ENCODE data around the gene XPO6. TPM values are rescaled to one million over a fixed set of nuclear protein-coding genes. Genes with fewer than 3 reads are reported as not detected.

Gene XPO6
- total and polyA plus RNA-seq, 2 of the 13 experiments (the other 11 are each of a cell fraction or from before 2014, with no cell fraction given): 109 to 129 TPM

DNA sequence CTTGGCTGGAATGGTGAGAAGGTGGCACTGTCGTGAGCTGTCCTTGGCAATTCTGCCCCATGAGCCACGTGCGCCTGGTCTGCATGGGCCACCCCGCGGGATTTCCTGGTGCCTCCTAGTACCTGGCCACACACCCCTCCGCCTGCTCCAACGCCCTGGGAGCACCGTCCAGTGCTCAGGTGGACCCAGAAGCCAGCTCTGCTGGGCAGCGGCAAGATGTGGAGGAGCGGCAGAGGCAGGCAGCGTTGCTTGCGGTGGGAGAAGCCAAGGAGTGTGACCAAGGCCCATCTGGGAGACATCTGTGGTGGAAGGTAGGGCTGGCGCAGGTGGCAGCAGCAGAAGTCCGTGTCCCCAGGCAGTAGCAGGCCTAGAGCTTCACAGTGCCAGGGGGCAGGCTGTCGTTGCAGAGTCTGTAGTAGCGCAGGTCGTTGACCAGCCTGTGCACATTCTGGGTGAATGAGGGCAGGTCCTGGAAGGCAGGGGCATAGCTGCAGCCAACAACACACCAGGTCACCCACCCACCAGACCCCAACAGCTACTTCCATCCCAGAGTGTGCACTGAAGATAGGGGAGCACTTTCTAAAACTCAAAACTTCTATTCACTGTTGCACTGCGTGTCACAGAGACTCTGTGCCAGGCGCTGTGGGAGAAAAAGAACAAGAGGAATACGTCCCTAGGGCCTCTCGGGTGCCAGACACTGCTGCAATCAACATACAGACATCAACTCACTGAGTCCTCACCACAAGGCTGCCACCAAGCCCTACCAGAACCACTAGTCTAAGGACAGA is 113.4 kb downstream of the XPO6 start:
- ATAC-seq (no peak), DNase-seq (ENCODE audit: low spot score) (no peak), FAIRE-seq (no peak)
- Histone ChIP-seq H3K27ac (ENCODE audit: extremely low read length, insufficient read depth, low read length) (no peak overlapping the region), H3K4me2 (ENCODE audit: low read depth, low read length) (no peak overlapping the region), H3K36me3 (replicated peaks in 1 of 2; ENCODE audit: control insufficient read depth in 1 of 2, insufficient read depth in 2 of 2, low read length in 2 of 2) (peaks cover 41 to 63% of the 10 kb centered on the region in 2 experiments), H3K9me3 (ENCODE audit: low read length) (no peaks in the 10 kb centered on the region), H2AFZ (ENCODE audit: low read length) (no peak overlapping the region), H3K9ac (ENCODE audit: insufficient read depth, low read depth, low read length) (no peak overlapping the region), H3K27me3 (ENCODE audit: control insufficient read depth in 1 of 2, insufficient read depth in 2 of 2, low read length in 2 of 2) (no peaks in the 10 kb centered on the region), H3K79me2 (ENCODE audit: insufficient read depth, low read length) (no peaks in the 10 kb centered on the region), H3K4me1 (ENCODE audit: insufficient read depth, low read length) (no peaks in the 10 kb centered on the region), H3K4me3 (replicated peaks in 1 of 3; ENCODE audit: insufficient read depth in 1 of 3, low read depth in 2 of 3, low read length in 3 of 3) (no peak overlapping the region), H4K20me1 (ENCODE audit: insufficient read depth, low read length) (no peaks in the 10 kb centered on the region)
- TF ChIP-seq BHLHE40 (IDR thresholded peaks at IDR 0.05; ENCODE audit: low read length): no peak
- TF ChIP-seq ZNF235 (CRISPR knock-in tag; IDR thresholded peaks at IDR 0.05; ENCODE audit: borderline replicate concordance): no peak
- TF ChIP-seq ZNF24 (IDR thresholded peaks at IDR 0.05): no peak
- TF ChIP-seq, protein P1, sequence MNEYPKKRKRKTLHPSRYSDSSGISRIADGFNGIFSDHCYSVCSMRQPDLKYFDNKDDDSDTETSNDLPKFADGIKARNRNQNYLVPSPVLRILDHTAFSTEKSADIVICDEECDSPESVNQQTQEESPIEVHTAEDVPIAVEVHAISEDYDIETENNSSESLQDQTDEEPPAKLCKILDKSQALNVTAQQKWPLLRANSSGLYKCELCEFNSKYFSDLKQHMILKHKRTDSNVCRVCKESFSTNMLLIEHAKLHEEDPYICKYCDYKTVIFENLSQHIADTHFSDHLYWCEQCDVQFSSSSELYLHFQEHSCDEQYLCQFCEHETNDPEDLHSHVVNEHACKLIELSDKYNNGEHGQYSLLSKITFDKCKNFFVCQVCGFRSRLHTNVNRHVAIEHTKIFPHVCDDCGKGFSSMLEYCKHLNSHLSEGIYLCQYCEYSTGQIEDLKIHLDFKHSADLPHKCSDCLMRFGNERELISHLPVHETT (CRISPR knock-in tag; conservative IDR thresholded peaks at IDR 0.05): no peak
- TF ChIP-seq ZNF30 (CRISPR knock-in tag; IDR thresholded peaks at IDR 0.05): no peak
- no peak for TF ChIP-seq PHF8 (CRISPR knock-in tag; IDR thresholded peaks at IDR 0.05)
- TF ChIP-seq TAF1 (CRISPR knock-in tag; IDR thresholded peaks at IDR 0.05): no peak
- no peak for TF ChIP-seq AGO1 (IDR thresholded peaks at IDR 0.05; ENCODE audit: low read depth, low read length, poor library complexity, severe bottlenecking)
- TF ChIP-seq, protein P2, sequence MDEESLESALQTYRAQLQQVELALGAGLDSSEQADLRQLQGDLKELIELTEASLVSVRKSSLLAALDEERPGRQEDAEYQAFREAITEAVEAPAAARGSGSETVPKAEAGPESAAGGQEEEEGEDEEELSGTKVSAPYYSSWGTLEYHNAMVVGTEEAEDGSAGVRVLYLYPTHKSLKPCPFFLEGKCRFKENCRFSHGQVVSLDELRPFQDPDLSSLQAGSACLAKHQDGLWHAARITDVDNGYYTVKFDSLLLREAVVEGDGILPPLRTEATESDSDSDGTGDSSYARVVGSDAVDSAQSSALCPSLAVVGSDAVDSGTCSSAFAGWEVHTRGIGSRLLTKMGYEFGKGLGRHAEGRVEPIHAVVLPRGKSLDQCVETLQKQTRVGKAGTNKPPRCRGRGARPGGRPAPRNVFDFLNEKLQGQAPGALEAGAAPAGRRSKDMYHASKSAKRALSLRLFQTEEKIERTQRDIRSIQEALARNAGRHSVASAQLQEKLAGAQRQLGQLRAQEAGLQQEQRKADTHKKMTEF (CRISPR knock-in tag; IDR thresholded peaks at IDR 0.05): no peak
- no peak for TF ChIP-seq GTF2F1 (IDR thresholded peaks at IDR 0.05; ENCODE audit: low read length)
- no peak for TF ChIP-seq PLRG1 (conservative IDR thresholded peaks at IDR 0.05)
- no peak for TF ChIP-seq NCOA2 (CRISPR knock-in tag; IDR thresholded peaks at IDR 0.05)
- TF ChIP-seq, protein P3, sequence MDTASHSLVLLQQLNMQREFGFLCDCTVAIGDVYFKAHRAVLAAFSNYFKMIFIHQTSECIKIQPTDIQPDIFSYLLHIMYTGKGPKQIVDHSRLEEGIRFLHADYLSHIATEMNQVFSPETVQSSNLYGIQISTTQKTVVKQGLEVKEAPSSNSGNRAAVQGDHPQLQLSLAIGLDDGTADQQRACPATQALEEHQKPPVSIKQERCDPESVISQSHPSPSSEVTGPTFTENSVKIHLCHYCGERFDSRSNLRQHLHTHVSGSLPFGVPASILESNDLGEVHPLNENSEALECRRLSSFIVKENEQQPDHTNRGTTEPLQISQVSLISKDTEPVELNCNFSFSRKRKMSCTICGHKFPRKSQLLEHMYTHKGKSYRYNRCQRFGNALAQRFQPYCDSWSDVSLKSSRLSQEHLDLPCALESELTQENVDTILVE (CRISPR knock-in tag; IDR thresholded peaks at IDR 0.05): no peak
- TF ChIP-seq, protein P4, sequence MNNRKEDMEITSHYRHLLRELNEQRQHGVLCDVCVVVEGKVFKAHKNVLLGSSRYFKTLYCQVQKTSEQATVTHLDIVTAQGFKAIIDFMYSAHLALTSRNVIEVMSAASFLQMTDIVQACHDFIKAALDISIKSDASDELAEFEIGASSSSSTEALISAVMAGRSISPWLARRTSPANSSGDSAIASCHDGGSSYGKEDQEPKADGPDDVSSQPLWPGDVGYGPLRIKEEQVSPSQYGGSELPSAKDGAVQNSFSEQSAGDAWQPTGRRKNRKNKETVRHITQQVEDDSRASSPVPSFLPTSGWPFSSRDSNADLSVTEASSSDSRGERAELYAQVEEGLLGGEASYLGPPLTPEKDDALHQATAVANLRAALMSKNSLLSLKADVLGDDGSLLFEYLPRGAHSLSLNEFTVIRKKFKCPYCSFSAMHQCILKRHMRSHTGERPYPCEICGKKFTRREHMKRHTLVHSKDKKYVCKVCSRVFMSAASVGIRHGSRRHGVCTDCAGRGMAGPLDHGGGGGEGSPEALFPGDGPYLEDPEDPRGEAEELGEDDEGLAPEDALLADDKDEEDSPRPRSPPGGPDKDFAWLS (CRISPR knock-in tag; IDR thresholded peaks at IDR 0.05; ENCODE audit: borderline replicate concordance): no peak
- no peak for TF ChIP-seq ATM (IDR thresholded peaks at IDR 0.05; ENCODE audit: borderline replicate concordance)
- TF ChIP-seq ZFX (CRISPR knock-in tag; IDR thresholded peaks at IDR 0.05; ENCODE audit: low read depth): no peak
- no peak for TF ChIP-seq ZEB1 (IDR thresholded peaks at IDR 0.05; ENCODE audit: insufficient replicate concordance, low read depth)
- no peak for TF ChIP-seq PHF5A (CRISPR knock-in tag; IDR thresholded peaks at IDR 0.05; ENCODE audit: low read depth, unreplicated experiment)
- intact Hi-C loops (cut with micrococcal nuclease; ENCODE audit: unreplicated experiment) (no loop called here), in situ Hi-C loops (cut with HindIII; ENCODE audit: extremely low pct_ligation_motif_present, low pct_unique_long_range_greater_than_20kb) (no loop called here)
- WGBS (ENCODE audit: low lambda C conversion rate): 97% methylated on average over 21 of the region's 21 CpGs
- ChIA-PET POLR2A (no interaction called here), CTCF (ENCODE audit: low intra/inter-chr PET ratio, low total read pairs) (no interaction called here)
- no TSS peak for BruUV-seq (replicated peaks)
